Neuronal stem cell (in vitro differentiated cells): ENCODE measurements around the gene EDA2R.

Experiments
- DNase-seq: peaks from one replicate; pipeline ENCODE4 v3.0.0-alpha.2; 2013; ENCODE audit warnings: low spot score
- H2AFZ ChIP-seq: one replicate; pipeline ENCODE4 v1.6.1; 2013; ENCODE audit warnings: mild to moderate bottlenecking, low read length, inconsistent platforms
- H2AK5ac ChIP-seq: 2 replicates; pipeline ENCODE4 v1.6.1; 2013; ENCODE audit warnings: low read depth, mild to moderate bottlenecking, inconsistent platforms, low read length, moderate library complexity, mixed read lengths
- H2BK120ac ChIP-seq: 2 replicates; pipeline ENCODE4 v1.6.1; 2013; ENCODE audit warnings: low read depth, mild to moderate bottlenecking, inconsistent platforms, low read length, moderate library complexity, mixed read lengths
- H2BK12ac ChIP-seq: one replicate; pipeline ENCODE4 v1.6.1; 2013; ENCODE audit warnings: low read length, inconsistent platforms
- H2BK15ac ChIP-seq: 2 replicates; pipeline ENCODE4 v1.6.1; 2013; ENCODE audit warnings: mild to moderate bottlenecking, low read length, inconsistent platforms, mixed read lengths
- H2BK5ac ChIP-seq: one replicate; pipeline ENCODE4 v1.6.1; 2013; ENCODE audit warnings: inconsistent platforms, mild to moderate bottlenecking, low read length, moderate library complexity
- H3K14ac ChIP-seq: one replicate; pipeline ENCODE4 v1.6.1; 2013; ENCODE audit warnings: low read length, inconsistent platforms
- H3K18ac ChIP-seq: 2 replicates; pipeline ENCODE4 v1.6.1; 2013; ENCODE audit warnings: low read length, inconsistent platforms
- H3K23ac ChIP-seq: 2 replicates; pipeline ENCODE4 v1.6.1; 2013; ENCODE audit warnings: low read depth, mild to moderate bottlenecking, mixed read lengths, low read length, inconsistent platforms; ENCODE audit not compliant: poor library complexity
- H3K27ac ChIP-seq: replicated peaks from 3 replicates; pipeline ENCODE4 v1.5.1; 2013; ENCODE audit warnings: low read length, inconsistent platforms
- H3K27me3 ChIP-seq, 3 experiments: 2 replicates each; pipeline ENCODE4 v1.6.1; 2013; ENCODE audit warnings: low read length in 3 of 3, mild to moderate bottlenecking in 2 of 3, inconsistent platforms in 1 of 3, low read depth in 1 of 3, mixed read lengths in 1 of 3, moderate library complexity in 1 of 3; ENCODE audit not compliant: control insufficient read depth in 3 of 3, insufficient read depth in 3 of 3
- H3K36me3 ChIP-seq, 2 donors: replicated peaks in 1 of 2; 2 replicates each; pipeline ENCODE4 v1.6.1; 2013; ENCODE audit warnings: low read length in 2 of 2; ENCODE audit not compliant: control insufficient read depth in 2 of 2, insufficient read depth in 2 of 2
- H3K4ac ChIP-seq: 2 replicates; pipeline ENCODE4 v1.6.1; 2013; ENCODE audit warnings: inconsistent platforms, mild to moderate bottlenecking, low read length, moderate library complexity
- H3K4me1 ChIP-seq, 2 donors: 1 replicate in 1 of 2; 2 replicates in 1 of 2; pipeline ENCODE4 v1.6.1; 2013; ENCODE audit warnings: low read length in 2 of 2, low read depth in 1 of 2; ENCODE audit not compliant: control insufficient read depth in 2 of 2, insufficient read depth in 1 of 2
- H3K4me2 ChIP-seq: one replicate; pipeline ENCODE4 v1.6.1; 2013; ENCODE audit warnings: mild to moderate bottlenecking, low read length, inconsistent platforms; ENCODE audit not compliant: insufficient read depth, poor library complexity, severe bottlenecking
- H3K4me3 ChIP-seq, 2 donors: 2 replicates each; pipeline ENCODE4 v1.5.1; 2013; ENCODE audit warnings: low read length in 2 of 2, mild to moderate bottlenecking in 2 of 2, inconsistent platforms in 1 of 2, moderate library complexity in 1 of 2
- H3K79me1 ChIP-seq: one replicate; pipeline ENCODE4 v1.6.1; 2013; ENCODE audit warnings: low read depth, mild to moderate bottlenecking, inconsistent platforms, low read length, moderate library complexity
- H3K9ac ChIP-seq: one replicate; pipeline ENCODE4 v1.6.1; 2013; ENCODE audit warnings: mild to moderate bottlenecking, low read depth, low read length, inconsistent platforms; ENCODE audit not compliant: poor library complexity
- H3K9me3 ChIP-seq, 2 donors: replicated peaks in 1 of 2; 2 replicates each; pipeline versions ENCODE3 to v1.6.1; 2013; ENCODE audit warnings: low read length in 2 of 2, mild to moderate bottlenecking in 2 of 2, inconsistent platforms in 1 of 2, low read depth in 1 of 2, mixed read lengths in 1 of 2, moderate library complexity in 1 of 2; ENCODE audit not compliant: control insufficient read depth in 2 of 2, insufficient read depth in 1 of 2
- H4K8ac ChIP-seq: one replicate; pipeline ENCODE4 v1.6.1; 2013; ENCODE audit warnings: low read depth, mild to moderate bottlenecking, inconsistent platforms, low read length, moderate library complexity
- H4K91ac ChIP-seq: one replicate; pipeline ENCODE4 v1.6.1; 2013; ENCODE audit warnings: low read length, low read depth, mild to moderate bottlenecking, inconsistent platforms; ENCODE audit not compliant: poor library complexity
- WGBS, 2 donors: extraction: QIAGEN DNeasy Blood & Tissue Kit; methylation state at CpG; one replicate each; pipeline ENCODE4 v1.1.7; 2013; ENCODE audit warnings: missing lambda C conversion rate in 2 of 2, mixed read lengths in 1 of 2; ENCODE audit not compliant: insufficient read length in 2 of 2, insufficient replicate concordance in 1 of 2; ENCODE audit errors: extremely low coverage in 2 of 2; 5-methylcytosine and 5-hydroxymethylcytosine counted together

Gene EDA2R

DNA sequence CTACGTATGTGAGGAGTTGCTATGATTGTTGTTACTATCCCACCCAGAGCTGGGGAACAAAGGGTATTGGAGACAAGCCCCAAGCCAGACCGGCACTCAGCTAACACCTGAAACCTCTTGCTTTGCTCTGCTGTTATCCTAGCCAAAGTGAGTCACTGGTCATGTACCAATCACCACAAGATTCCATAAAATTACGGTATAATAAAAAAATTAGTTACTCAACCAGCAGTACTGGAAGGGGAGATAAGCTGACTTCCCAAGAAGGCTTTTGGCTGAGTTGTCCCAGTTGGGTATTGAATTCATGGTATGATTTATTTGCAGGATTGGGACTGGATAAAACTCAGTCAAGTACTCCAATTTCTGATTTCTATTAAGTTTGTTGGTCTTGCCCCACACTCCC is 5.3 kb downstream of the EDA2R start:
- Histone ChIP-seq H3K79me1 (no peaks in the 10 kb centered on the region), H3K18ac (no peak overlapping the region), H3K36me3 (no peaks in the 10 kb centered on the region), H4K91ac (no peak overlapping the region), H2BK12ac (no peak overlapping the region), H3K4ac (no peak overlapping the region), H3K23ac (no peak overlapping the region), H3K4me2 (no peak overlapping the region), H3K9me3 (peaks cover 0 to 2% of the 10 kb centered on the region in 2 donors), H3K4me3 (no peak overlapping the region), H3K27ac (no peak overlapping the region), H3K27me3 (no peaks in the 10 kb centered on the region), H4K8ac (no peak overlapping the region), H2AFZ (no peak overlapping the region), H2BK120ac (no peak overlapping the region), H3K14ac (no peak overlapping the region), H3K9ac (no peak overlapping the region), H2BK5ac (no peak overlapping the region), H2AK5ac (no peak overlapping the region), H2BK15ac (no peak overlapping the region), H3K4me1 (no peaks in the 10 kb centered on the region)
- DNase-seq = no peak
- no CpG with 5 or more reads among the region's 3 CpGs for WGBS, 2 donors

DNA sequence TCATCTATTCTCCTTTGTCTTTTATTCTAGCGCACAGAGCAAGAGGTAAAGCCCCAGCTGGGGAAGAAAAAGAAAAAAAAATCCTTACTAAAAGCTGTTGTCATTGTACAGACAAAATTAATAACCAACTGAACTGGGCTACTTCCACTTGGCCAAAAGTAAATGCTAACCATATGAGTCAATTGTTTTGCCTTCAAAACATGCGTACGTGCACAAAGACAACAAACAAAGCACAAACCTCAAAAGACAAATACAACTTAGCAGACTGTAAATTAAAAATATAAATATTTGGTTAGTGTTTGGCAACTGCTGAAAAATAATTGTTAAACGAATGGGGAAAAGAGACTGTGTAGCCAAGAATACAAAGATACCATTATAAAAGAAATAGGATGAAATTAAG is 5.9 kb downstream of the EDA2R start:
- Histone ChIP-seq H2BK12ac (no peak overlapping the region), H2AFZ (no peak overlapping the region), H3K18ac (no peak overlapping the region), H2BK15ac (no peak overlapping the region), H3K36me3 (no peaks in the 10 kb centered on the region), H4K91ac (no peak overlapping the region), H3K4me2 (no peak overlapping the region), H3K27me3 (no peaks in the 10 kb centered on the region), H3K9me3 (peaks cover 0 to 2% of the 10 kb centered on the region in 2 donors), H2BK120ac (no peak overlapping the region), H3K9ac (no peak overlapping the region), H4K8ac (no peak overlapping the region), H3K27ac (no peak overlapping the region), H3K4me1 (no peaks in the 10 kb centered on the region), H3K4ac (no peak overlapping the region), H3K14ac (no peak overlapping the region), H3K79me1 (no peaks in the 10 kb centered on the region), H2BK5ac (no peak overlapping the region), H3K4me3 (no peak overlapping the region), H3K23ac (no peak overlapping the region), H2AK5ac (no peak overlapping the region)
- DNase-seq = no peak
- no CpG with 5 or more reads among the region's 4 CpGs for WGBS, 2 donors

DNA sequence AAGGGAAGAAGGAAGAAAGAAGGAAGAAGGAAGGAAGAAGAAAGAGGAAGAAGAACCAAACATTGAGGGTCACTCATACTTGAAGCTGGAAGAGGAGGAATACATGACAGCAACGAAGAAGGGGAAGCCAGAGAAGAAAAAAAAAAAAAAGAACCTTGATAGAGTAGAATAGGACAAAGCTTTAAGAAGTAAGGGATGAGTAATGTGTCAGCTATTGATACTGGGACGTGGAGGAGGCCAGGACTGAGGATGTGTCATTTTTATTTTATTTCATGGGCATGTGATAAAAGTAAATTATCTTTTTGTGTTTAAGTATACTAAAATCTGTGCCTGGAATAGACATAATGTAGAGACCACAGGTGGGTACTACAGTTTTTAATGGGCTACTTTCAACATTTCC is 6.4 kb downstream of the EDA2R start:
- no peaks in the 10 kb centered on the region for H3K27me3 ChIP-seq
- no peak overlapping the region for H2BK15ac ChIP-seq
- H3K14ac ChIP-seq = no peak overlapping the region
- no peak overlapping the region for H2AFZ ChIP-seq
- H3K9ac ChIP-seq = no peak overlapping the region
- no peak overlapping the region for H3K18ac ChIP-seq
- no peak overlapping the region for H4K8ac ChIP-seq
- no peaks in the 10 kb centered on the region for H3K79me1 ChIP-seq
- no peak overlapping the region for H2AK5ac ChIP-seq
- H3K9me3 ChIP-seq = peaks cover 0 to 2% of the 10 kb centered on the region in 2 donors
- H4K91ac ChIP-seq = no peak overlapping the region
- H3K4me1 ChIP-seq = no peaks in the 10 kb centered on the region
- no peak overlapping the region for H3K23ac ChIP-seq
- WGBS, 2 donors = no CpG with 5 or more reads among the region's 2 CpGs
- DNase-seq = no peak
- H3K27ac ChIP-seq = no peak overlapping the region
- no peak overlapping the region for H2BK12ac ChIP-seq
- H2BK5ac ChIP-seq = no peak overlapping the region
- no peak overlapping the region for H3K4me2 ChIP-seq
- H3K4me3 ChIP-seq = no peak overlapping the region
- no peak overlapping the region for H2BK120ac ChIP-seq
- no peaks in the 10 kb centered on the region for H3K36me3 ChIP-seq
- H3K4ac ChIP-seq = no peak overlapping the region

DNA sequence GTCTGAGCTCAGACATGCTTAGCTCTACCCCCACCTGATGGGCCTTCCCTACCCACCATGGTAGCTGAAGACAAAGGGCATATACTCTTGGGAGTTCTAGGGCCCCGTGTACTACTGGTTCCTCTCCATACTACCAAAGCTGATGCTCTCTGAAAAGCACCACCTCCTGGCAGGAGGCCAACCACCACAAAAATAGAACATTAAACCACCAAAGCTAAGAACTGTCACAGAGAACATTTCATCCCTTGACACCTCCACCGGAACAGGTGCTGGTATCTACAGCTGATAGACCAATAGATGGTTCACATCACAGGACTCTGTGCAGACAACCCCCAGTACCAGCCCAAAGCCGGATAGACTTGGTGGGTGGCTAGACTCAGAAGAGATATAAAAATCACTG is 13.4 kb downstream of the EDA2R start:
- no peak overlapping the region for H2AFZ ChIP-seq
- no peak overlapping the region for H3K4me3 ChIP-seq
- no CpG with 5 or more reads among the region's 3 CpGs for WGBS, 2 donors
- no peak overlapping the region for H3K18ac ChIP-seq
- peaks cover 0 to 3% of the 10 kb centered on the region in 2 donors for H3K36me3 ChIP-seq
- H3K27ac ChIP-seq = no peak overlapping the region
- DNase-seq = no peak
- H4K91ac ChIP-seq = no peak overlapping the region
- H2BK120ac ChIP-seq = no peak overlapping the region
- no peak overlapping the region for H3K14ac ChIP-seq
- H3K9ac ChIP-seq = no peak overlapping the region
- no peak overlapping the region for H2BK5ac ChIP-seq
- H3K4me2 ChIP-seq = no peak overlapping the region
- no peak overlapping the region for H3K23ac ChIP-seq
- no peak overlapping the region for H2BK12ac ChIP-seq
- H2AK5ac ChIP-seq = no peak overlapping the region
- no peaks in the 10 kb centered on the region for H3K4me1 ChIP-seq
- H3K9me3 ChIP-seq = peaks cover 0 to 2% of the 10 kb centered on the region in 2 donors
- H3K27me3 ChIP-seq = no peaks in the 10 kb centered on the region
- no peak overlapping the region for H2BK15ac ChIP-seq
- no peak overlapping the region for H3K4ac ChIP-seq
- H4K8ac ChIP-seq = no peak overlapping the region
- no peaks in the 10 kb centered on the region for H3K79me1 ChIP-seq
